Fibroblast of peridontal ligament (primary cell): ENCODE results near the gene ARHGEF38.
"Not testable (repeated sequence)": the region's sequence is repeated elsewhere in the genome, so short reads cannot be mapped to it uniquely, and the experiment has no call there.

Experiments used
- DNase-seq: peaks from one replicate; pipeline ENCODE4 v3.0.0-alpha.2; 2010; ENCODE audit errors: extremely low read depth

The ARHGEF38 gene

DNA sequence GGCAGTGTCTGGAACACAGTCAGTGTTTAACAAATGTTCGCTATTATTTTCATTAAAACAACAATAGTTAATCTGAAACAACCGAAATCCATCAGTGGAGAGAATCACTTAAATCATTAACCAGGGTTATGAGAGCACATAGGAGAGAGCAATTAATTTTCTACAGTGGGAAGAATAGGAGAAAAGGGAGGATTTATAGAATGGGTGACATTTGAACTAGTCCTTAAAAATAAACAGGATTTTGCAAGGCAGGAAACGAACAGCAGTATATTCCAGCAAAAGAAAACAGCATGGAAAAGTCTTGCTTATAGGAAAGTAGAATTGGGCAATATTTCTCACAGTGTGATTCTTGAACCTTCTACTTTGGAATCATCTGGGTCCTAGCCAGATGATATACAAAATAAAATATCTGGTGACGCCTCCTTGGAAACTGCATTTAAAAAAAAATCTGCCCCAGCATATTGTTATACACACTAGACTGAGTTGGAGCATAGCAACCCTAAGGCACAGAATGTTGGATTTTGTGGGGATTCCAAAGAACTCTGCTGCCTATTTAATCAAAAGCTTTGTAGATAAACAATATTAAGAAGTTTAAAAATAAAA is 100.0 kb downstream of the ARHGEF38 start:
- no peak for DNase-seq

DNA sequence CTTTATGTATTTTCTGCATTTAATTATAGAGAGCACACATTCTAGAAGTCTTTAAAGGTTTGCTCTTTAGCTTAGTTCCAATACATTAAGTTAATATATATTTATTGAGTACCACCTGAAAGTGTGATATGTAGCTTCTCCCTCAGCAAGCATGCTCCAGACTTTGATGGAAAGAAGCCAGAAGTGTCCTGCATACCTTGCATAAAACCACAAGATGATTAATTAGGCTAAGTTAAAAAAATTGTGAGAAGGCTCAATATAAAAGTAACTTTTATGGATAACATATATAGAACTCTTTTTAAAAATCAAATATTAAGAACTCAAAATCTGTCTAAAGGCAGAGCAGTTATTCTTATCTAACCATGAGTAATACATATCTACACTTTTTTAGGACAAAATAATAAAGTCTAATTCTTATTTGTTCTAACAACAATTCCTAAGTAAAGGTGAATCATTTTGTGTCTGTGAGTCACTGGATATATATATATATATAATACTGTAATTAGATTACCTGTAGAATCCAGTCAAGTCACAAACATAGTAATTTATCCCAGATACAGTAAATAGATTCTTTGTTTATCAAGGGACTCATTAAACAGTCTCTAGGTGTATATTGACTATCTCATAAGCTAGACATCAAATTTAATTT is 104.8 kb downstream of the ARHGEF38 start:
- DNase-seq: no peak

DNA sequence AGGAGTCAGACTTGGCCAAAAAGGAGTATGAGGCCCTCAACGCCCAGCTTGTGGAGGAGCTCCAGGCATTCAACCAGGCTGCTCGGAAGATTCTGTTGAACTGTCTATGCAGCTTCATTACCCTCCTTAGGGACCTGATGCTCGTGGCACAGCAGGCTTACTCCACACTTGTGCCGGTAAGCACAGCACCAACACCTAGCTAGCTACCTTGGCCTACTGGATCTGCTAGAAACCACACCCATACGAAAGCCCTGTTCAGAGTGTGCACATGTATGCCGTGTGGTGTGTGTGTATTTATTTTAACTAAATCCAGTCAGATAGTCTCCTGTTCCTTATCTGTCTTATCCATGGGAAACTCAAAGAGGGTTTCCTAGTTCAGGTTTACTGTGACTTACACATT is 106.8 kb downstream of the ARHGEF38 start:
- DNase-seq: no peak

DNA sequence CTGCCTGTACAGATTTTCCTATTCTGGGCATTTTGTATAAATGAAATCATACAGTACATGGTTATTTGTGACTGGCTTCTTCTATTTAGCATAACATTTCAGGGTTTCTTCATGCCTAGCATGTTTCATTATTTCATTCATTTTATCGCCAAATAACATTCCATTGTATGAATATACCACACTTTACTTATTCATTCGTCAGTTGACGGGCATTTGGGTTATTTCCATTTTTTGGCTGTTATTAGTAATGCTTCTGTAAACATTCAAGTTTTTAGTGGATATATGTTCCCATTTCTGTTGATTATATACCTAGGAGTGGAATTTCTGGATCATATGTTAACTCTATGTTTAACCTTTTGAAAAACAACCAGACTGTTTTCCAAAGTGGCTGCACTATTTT is 108.6 kb downstream of the ARHGEF38 start:
- DNase-seq: no peak

DNA sequence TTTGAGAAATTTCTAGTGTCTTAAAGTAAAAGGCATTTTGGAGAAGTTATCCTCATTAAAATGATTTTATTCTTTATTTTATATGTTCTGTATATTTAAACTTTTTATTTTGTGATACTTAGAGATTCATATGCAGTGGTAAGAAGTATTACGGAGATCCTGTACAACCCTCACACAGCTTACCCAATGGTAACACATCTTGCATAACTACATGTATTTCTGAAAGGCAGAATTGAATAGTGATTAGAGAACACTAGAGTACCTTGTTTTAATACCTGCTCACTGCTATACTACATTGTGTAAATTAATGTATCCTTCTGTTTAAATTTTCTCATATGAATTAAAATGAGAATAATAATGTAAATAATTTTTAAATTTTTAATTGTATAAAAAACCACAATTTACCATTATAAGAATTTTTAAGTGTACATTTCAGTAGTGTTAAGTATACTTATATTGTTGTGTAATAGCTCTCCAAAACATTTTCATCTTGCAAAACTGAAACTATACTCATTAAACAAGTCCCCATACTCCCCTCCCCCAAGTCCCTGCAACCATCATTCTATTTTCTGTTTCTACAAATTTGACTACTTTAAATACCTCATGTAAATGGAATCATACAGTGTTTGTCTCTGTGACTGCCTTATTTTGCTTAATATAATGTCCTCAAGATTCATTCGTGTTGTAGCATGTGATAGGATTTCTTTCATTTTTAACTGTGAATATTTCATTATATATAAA is 110.7 kb downstream of the ARHGEF38 start:
- no peak for DNase-seq

DNA sequence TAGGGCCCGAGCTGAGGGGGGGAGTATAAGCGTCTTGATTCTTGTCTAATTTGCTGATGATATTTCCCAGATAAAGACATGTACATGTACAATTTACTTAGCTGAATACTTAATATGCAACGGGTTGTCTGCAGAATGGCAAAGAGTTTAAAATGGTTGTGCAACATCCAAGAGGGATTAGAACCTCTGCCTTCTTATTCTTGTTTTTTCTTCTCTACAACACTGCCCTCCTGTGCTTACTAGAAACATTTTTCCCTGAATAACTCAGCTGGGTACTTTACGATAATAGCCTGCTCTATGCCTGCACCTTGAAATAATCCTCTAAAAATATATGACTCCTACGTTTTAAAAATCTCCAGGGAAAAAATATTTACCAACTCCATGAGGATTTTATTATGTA is 114.3 kb downstream of the ARHGEF38 start:
- peak; percentile 18 for DNase-seq

DNA sequence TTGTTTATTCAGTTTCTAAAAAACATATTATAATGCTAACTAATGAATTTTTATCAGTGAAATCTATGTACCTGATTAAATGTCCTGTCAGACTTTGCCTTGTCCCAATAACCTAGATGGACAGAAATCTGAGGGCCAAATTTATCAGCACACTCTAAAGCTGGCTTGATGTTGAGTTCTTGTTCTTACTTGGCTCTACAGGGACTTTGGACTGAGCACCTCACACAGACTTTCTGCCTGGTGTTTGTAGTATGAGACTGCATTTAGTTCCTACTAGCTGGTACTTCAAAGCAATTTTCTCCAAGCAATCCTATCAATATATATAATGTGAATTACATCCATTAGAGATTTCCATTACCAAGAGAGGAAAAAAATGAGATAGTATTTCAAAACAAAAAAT is 118.3 kb downstream of the ARHGEF38 start:
- DNase-seq: no peak

DNA sequence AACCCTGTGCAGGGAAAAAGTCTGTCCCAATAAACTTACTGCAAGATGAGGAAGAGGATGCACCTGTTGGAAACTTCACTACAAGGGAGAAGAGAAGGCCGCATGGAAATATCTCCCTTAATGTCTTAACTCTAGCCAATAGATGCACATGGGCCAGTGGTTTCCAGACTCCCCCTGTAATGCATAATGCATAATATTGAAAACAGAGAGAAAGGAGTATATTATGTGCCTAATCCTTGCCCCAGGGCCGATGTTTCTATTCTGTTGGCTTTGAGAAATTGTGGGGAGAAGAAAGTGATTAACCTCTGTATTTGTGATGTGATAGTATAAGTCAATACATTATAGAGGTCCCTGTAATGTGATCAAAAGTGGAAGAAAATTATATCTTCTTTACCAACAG is 118.9 kb downstream of the ARHGEF38 start:
- DNase-seq: no peak

DNA sequence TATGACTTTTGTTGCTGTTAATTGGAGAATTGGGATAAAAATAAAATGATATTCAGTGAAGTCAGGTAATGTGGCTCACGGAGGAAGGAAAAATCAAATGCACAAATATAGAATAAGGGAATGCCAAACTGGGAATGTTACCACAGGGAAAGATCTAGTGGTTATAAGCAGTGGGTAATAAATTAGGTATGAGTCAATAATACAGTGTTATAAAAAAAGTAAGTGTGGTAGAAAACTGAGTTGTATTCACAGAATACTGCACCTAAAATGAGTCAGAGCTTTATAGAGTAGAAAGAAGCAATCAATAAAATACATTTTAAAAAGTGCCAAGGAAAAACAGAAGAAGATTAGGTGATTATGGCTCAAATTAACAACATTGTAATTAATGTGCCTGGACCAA is 121.6 kb downstream of the ARHGEF38 start:
- no peak for DNase-seq

DNA sequence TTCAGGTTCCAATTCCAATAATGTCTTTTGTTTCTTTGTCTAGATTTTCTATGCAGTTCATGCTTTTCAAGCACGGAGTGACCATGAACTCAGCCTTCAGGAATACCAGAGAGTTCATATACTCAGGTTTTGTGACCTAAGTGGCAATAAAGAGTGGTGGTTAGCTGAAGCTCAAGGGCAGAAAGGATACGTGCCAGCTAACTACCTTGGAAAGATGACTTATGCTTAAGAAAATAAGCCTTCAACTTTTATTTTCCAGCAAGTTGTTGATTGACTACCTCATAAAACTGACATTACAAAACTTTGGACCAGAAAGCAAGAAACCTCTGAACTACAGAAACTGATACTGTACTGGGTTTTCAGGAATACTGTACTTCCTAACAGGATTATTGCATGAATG is 125.3 kb downstream of the ARHGEF38 start:
- DNase-seq: no peak

DNA sequence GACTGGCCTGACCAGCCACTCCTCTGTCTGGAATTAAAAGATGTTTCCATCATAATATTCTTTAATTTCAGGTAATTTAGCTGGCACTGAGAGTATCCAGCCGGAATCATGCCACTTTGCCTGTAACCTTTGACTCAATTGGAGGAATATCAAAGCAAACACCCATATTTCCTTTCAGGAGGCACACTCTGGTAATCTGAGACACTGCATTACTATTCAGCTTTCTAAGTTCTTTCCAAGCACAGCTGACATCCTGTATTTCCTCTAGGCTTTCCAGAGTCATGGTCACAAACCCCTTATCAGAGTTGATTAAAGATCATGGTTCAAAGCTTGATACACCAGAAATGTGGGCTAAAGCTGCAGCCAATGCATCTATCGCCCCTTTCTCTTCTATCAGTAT is 126.8 kb downstream of the ARHGEF38 start:
- peak; percentile 5 for DNase-seq

DNA sequence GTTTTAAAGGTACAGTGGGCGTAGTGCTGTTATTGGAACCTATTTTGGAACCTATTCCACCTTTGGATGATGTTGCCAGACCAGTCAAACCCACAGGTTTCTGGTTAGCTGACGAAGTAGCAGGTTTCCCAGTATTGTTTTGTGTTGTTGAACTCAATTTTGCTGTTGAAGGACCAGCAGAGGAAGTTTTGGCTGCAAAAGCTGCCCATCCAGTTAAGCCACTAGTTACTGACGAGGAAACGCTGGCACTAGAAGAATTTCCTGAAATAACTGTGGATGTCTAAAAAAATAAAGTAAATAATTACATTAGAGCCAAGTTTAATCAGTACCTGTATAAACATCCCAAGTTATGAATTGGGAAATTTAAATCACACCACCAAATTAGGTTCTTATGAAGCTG is 130.6 kb downstream of the ARHGEF38 start:
- DNase-seq: no peak

DNA sequence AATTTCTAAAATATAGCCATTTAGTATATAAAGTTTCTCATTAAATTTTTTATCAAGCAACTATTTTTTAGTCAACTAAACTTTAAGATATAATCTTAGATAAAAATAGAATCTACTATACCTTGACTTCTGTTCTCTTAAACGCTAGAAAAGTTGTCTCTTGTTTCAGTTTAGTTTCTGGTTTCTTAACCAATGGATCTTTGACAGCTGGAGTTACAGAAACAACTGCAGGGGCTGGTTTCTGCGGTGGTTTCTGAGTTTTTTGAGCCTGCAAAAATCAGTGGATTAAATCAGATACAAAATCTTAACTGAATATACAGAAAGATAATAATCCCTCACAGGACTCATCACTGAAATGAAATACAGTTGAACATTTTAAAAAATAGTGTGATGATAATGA is 134.2 kb downstream of the ARHGEF38 start:
- no peak for DNase-seq

DNA sequence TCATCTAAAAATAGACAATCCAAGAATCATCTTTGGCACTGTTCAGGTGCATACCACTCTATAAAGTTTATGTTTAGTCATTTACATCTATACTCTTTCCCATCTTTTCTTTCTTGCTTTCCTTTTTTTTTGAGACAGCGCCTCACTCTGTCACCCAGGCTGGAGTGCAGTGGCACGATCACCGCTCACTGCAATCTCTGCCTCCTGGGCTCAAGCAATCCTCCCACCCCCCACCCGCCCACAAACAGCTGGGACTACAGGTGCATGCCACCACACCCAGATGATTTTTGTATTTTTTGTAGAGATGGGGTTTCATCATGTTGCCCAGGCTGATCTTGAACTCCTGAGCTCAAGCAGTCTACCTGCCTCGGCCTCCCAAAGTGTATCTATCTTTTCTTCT is 142.4 kb downstream of the ARHGEF38 start:
- DNase-seq: not testable (repeated sequence)

DNA sequence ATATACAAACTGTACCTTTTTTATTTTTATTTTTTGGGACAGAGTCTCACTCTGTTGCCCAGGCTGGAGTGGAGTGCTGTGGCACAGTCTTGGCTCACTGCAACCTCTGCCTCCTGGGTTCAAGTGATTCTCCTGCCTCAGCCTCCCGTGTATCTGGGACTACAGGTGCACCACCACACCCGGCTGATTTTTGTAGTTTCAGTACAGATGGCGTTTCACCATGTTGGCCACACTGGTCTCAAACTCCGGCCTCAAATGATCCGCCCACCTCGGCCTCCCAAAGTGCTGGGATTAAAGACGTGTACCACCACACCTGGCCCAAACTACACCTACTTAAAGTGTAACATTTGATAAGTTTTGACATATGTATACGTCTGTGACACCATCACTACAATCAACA is 143.4 kb downstream of the ARHGEF38 start:
- not testable (repeated sequence) for DNase-seq

DNA sequence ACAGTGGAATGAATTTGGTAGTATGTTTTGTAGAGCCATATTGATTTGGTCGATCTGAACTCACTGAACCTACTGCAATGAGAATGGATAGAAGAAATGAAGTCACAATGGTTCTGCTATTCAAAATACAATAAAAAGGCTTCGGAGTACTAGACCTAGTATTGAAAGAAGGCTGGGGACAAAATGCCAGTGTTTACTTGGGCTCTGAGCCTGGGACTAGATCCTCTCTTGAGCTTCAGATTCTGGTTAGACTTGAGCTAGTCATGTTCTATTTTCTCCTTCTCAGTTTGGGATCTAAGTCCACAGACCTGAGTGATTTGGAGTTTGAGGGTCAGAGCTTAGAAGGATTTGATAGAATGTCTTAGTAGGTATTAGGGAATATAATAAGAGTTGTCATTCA is 146.2 kb downstream of the ARHGEF38 start:
- no peak for DNase-seq

DNA sequence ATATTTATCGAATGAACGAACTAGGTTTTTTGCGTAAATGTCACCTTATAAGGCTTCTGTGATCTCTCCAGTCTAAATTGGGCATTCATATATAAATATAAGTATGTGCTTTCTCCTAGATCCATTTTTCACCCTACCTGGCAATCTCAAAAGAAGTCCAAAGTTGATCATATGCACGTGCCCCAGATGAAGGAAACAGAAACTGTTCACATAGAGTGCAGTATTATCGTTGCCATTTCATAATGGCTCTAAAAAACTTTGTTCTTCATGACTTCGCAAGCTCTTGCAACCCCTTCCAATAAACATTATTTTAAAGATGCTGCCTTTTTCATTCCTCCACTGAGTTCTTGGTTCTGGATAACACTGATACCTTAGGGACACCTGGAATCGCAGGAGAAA is 155.4 kb downstream of the ARHGEF38 start:
- DNase-seq: no peak

DNA sequence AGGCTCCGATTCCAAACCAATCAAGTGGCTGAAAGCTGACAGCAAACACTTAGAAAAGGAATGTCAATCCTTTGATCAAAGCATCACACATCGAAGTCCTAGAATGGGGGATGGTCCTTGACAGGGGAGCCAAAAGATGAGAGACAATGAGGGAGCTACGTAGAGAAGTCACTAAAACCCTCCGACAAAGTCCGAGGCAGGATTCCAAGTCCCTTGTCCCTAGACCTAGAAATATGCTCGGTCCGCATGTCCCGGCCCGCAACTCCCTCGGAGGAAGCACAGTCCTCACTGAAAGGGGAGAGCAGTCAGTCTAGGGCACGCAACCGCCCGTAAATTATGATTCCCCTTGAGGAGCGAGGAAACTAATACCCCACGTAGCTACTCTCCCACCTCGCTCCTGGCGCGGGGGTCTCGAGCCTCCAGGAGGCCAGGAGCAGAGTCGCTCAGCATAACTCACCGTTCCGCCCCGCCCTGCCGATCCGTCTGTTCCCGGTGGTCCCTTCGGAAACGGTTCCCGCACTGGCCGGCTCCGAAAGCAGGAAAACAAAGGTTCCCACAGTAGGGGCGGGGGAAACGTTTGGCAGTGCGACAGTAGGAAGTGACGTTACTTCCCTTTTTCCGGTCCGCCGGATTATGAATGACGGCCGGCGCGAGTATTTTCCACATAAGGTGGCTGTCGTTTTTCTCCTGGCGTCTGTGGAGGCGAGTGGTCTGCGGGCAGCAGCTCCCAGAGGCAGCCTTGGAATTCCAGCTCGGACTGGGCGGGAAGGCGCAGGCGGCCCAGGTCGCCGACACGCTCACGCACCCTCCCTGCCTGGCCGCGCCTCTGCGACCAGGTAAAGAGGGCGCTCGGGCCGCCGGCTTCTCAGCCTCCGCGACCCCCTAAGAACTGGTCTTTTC is 156.0 kb downstream of the ARHGEF38 start, which contains the start of the genes GSTCD and INTS12:
TSS of gene GSTCD (plus strand) at position 604 of the 900 bp plus-strand sequence. CDS start 8,830 bp downstream, outside the sequence.
TSS of gene INTS12 (minus strand) at position 509 of the 900 bp plus-strand sequence. CDS start 8,684 bp downstream, outside the sequence.
- DNase-seq: peak; percentile 93

DNA sequence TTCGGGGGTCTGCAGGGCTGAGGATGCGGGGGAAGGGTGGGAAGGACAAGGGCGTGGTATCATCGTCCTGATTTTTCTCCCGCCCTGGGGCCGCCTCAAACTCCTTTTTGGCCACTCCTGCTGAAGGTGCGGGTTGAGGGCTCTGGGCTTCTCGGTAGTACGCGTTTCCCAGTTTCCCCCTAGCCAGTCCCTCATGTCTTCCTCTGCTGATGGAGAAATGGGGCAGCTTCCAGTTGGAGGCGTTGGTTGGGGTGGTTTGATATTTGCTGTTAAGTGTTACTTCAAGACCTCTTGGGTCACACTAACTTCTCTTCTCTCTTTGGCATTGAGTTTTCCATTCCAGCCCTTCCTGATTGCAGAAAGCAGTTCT is 156.6 kb downstream of the ARHGEF38 start:
- DNase-seq: no peak

DNA sequence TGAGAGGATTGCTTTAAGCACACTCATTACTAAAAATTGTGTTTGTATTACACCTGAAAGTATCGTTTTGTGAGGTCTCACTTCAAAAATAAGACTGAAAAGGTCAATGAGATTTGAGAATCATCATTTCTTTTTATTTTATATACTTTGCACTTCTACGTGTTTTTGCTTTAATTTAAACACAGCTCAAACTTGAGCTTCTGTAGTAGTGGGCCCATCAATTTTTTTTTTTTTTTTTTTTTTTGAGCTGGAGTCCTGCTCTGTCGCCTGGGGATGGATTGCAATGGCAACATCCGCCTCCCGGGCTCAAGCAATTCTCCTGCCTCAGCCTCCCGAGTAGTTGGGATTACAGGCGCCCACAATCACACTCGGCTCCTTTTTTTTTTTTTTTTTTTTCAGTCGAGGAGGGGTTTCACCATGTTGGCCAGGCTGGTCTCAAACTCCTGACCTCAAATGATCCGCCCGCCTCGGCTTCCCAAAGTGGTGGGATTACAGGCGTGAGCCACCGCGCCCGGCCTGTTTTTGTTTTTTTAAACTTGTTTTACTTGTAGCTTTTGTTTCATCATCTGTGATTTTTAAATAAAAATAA is 157.7 kb downstream of the ARHGEF38 start:
- DNase-seq: no peak

DNA sequence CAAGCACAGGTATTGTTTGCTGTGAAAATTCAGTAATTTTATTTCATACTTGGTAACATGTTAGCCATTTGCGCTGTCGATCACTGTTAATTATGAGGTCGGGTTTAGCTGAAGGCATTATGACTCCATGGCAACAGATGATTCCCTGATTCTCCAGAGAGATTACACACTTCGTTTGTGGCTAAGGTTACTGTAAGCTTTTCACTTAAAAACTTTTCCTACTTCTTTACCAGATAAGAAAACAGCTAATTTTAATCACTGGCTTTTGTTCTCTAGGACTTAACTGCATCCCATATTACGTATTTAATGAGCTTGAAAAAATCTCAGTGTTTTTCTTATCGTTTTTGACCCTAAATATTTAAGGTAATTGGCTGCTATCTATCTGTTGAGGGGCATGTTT is 158.3 kb downstream of the ARHGEF38 start:
- DNase-seq: peak; percentile 80

DNA sequence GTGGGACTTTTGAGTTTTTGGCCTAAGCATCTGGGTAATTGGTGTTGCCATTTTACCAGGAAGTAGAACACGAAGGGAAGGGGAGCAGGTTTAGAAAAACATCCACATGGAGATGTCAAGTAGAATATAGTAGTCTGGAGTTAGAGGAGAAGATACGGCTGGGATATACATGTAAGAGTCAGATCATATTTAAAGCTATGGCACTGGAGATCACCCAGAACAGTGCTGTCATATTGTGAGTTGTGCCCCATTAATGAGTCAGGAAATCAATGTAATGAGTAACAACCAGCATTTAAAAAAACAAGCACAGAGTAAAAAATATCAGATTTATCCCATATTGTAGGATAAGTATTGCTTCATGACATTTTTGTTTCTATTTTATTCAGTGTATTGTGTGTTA is 160.3 kb downstream of the ARHGEF38 start:
- no peak for DNase-seq
